GM12864 (cell line): ENCODE data around the gene RAI1.

ENCODE experiments used
- DNase-seq: peaks from one replicate; pipeline ENCODE4 v3.0.0-alpha.2; 2011; ENCODE audit warnings: low read depth
- H3K4me3 ChIP-seq: 2 replicates; pipeline ENCODE4 v1.5.1; 2011; ENCODE audit warnings: mild to moderate bottlenecking, low read depth, low read length, control low read depth
- TF ChIP-seq, protein P1 (sequence below): IDR thresholded peaks from 2 replicates; pipeline ENCODE4 v1.5.1; 2011; ENCODE audit warnings: low read depth, mild to moderate bottlenecking, moderate library complexity, low read length, control low read depth, inconsistent platforms; ENCODE audit errors: missing control alignments

The RAI1 gene

DNA sequence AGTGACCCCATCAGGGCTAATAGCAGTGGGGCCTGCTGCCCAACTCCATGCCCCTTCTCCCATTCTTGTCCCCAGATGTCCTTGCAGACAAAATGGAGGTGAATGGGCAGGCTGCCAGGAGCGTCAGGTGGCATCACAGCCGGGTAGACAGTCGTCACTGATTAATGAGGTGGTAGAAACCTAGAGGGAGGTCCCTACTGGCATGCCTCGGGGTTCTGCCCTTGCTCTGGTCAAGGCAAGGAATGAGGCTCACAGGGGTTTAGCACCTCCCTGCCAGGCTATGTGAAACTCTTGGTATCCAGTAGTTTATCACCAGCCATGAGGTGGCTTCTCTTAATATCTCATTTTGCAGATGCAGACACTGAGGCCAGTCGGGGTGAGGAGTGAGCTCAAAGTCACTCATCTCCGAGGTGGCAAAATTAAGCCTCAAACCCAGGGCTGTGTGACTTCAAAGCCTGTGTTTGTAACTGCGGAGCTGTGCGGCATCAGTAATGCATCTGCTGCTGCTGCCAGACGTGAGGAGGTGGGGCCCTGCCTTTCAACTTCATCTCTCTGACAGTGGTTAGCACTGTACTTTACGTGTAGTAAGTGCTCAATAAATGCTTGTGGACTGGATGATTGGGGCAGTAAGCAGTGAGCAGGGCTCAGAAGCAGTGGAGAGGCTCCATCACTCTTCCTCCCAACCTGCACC, 21.3 kb downstream of the RAI1 start:
- TF ChIP-seq, protein P1, sequence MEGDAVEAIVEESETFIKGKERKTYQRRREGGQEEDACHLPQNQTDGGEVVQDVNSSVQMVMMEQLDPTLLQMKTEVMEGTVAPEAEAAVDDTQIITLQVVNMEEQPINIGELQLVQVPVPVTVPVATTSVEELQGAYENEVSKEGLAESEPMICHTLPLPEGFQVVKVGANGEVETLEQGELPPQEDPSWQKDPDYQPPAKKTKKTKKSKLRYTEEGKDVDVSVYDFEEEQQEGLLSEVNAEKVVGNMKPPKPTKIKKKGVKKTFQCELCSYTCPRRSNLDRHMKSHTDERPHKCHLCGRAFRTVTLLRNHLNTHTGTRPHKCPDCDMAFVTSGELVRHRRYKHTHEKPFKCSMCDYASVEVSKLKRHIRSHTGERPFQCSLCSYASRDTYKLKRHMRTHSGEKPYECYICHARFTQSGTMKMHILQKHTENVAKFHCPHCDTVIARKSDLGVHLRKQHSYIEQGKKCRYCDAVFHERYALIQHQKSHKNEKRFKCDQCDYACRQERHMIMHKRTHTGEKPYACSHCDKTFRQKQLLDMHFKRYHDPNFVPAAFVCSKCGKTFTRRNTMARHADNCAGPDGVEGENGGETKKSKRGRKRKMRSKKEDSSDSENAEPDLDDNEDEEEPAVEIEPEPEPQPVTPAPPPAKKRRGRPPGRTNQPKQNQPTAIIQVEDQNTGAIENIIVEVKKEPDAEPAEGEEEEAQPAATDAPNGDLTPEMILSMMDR: no peak
- no peak overlapping the region for H3K4me3 ChIP-seq
- no peak for DNase-seq

GRCh38 chr17:17703140-17703919, 22.1 kb downstream of the RAI1 start:
- H3K4me3 ChIP-seq: no peak overlapping the region
- no peak for DNase-seq
- TF ChIP-seq, protein P1: no peak

GRCh38 chr17:17704931-17705330, 23.7 kb downstream of the RAI1 start:
- no peak overlapping the region for H3K4me3 ChIP-seq
- DNase-seq: no peak
- TF ChIP-seq, protein P1: no peak

DNA sequence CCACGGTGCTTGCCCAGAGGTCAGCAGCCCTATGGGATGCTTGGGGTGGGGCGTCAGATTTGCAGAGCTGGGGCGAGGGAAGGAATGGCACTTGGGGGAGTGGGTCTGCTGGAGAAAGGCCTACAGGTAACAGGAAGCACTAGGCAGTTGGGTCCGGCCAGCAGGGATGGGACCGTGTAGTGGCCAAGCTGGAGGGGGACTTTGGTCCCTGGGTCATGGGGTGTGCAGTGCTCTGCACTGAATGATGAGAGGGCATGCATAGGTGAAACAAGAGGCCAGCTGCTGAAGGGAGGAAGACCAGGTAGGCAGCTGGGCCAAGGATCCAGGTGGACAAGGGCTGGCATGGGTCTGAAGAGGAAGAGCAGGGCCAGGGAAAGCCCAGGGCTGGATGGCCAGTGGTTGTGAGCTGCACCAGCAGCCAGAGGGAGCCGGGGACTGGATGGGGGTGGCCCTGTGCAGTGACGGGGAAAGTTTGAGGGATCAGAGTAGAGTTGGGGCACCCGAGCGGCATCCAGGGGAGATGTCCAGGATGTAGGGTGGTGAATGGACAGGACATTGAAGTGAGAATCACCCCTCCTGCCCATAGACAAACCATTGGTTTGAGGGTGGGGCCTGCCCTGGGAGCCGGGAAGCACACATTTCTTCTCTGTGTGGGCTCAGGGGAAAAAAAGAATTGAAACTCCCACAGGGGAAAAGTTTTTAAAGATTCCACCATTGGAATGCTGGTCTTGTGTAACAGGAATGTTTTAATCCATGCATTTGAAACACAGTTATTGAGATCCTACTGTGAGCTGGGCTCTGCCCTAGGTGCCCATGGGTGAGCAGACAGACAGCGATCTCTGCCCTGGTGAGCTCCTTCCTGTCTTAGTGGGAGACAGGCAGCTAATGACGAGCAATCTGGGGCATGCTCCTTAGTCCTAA, 25.1 kb downstream of the RAI1 start:
- TF ChIP-seq, protein P1: no peak
- no peak overlapping the region for H3K4me3 ChIP-seq
- DNase-seq: no peak

DNA sequence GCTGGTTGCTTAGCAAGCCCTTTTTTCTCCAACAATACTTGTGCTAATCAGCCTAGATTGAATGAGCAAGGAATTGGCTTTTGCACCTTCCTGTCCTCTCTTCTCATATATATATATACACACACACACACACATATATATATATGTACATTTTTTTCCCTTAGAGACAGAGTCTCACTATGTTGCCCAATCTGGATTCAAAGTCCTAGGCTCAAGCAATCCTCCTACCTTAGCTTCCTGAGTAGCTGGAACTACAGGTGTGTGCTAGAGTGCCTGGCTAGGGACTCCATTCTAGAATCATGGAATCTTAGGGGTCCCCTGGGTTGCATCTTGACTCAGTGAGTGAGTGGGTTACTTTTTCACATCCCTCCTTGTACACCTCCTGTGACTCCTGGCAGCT, 27.0 kb downstream of the RAI1 start:
- no peak overlapping the region for H3K4me3 ChIP-seq
- TF ChIP-seq, protein P1: no peak
- no peak for DNase-seq

GRCh38 chr17:17708816-17709215, 27.6 kb downstream of the RAI1 start:
- no peak for DNase-seq
- H3K4me3 ChIP-seq: no peak overlapping the region
- TF ChIP-seq, protein P1: no peak
